SK-N-SH treated with all-trans-retinoic acid at 6 μM for 48 hours (cell line): Measurements from ENCODE around the gene ST3GAL3.

Experiments used
- ATAC-seq: fragments of 200-7000 bp; cut with Tn5 transposase; 3 replicates; pipeline ENCODE4 v1.9.1; 2020; ENCODE audit warnings: mild to moderate bottlenecking, moderate library complexity
- BACH2 ChIP-seq: fragments of 250-450 bp; sonication (Bioruptor Pico); IDR thresholded peaks from 2 replicates; pipeline ENCODE4 v1.9.0; 2021; ENCODE audit warnings: mild to moderate bottlenecking, borderline replicate concordance
- ESRRG ChIP-seq: fragments of 250-450 bp; sonication (Bioruptor Pico); IDR thresholded peaks from 2 replicates; pipeline ENCODE4 v1.6.1; 2021; ENCODE audit warnings: mild to moderate bottlenecking
- GLIS3 ChIP-seq: fragments of 250-450 bp; sonication (Bioruptor Pico); IDR thresholded peaks from 2 replicates; pipeline ENCODE4 v1.5.0; 2020; ENCODE audit warnings: mild to moderate bottlenecking, moderate library complexity
- ISL1 ChIP-seq: fragments of 250-450 bp; sonication (Bioruptor Pico); IDR thresholded peaks from 2 replicates; pipeline ENCODE4 v2.1.2; 2022; ENCODE audit warnings: mild to moderate bottlenecking, moderate library complexity
- OSR1 ChIP-seq: fragments of 250-450 bp; sonication (Bioruptor Pico); IDR thresholded peaks from 2 replicates; pipeline ENCODE4 v1.8.0; 2022; ENCODE audit warnings: moderate library complexity, mild to moderate bottlenecking, inconsistent platforms
- PPARA ChIP-seq: fragments of 250-450 bp; sonication (Bioruptor Pico); IDR thresholded peaks from 2 replicates; pipeline ENCODE4 v1.5.0; 2020; ENCODE audit warnings: mild to moderate bottlenecking, borderline replicate concordance
- RARB ChIP-seq: fragments of 250-450 bp; sonication (Bioruptor Pico); IDR thresholded peaks from 2 replicates; pipeline ENCODE4 v1.8.0; 2021; ENCODE audit warnings: mild to moderate bottlenecking, moderate library complexity
- SNAI2 ChIP-seq: fragments of 250-450 bp; sonication (Bioruptor Pico); IDR thresholded peaks from 2 replicates; pipeline ENCODE4 v1.5.0; 2020; ENCODE audit warnings: mild to moderate bottlenecking, moderate library complexity
- TCF4 ChIP-seq: fragments of 250-450 bp; sonication (Bioruptor Pico); IDR thresholded peaks from 2 replicates; pipeline ENCODE4 v1.8.0; 2021; ENCODE audit warnings: mild to moderate bottlenecking, moderate library complexity, borderline replicate concordance
- TOX ChIP-seq: fragments of 250-450 bp; sonication (Bioruptor Pico); IDR thresholded peaks from 2 replicates; pipeline ENCODE4 v1.8.0; 2021; ENCODE audit warnings: mild to moderate bottlenecking, moderate library complexity, borderline replicate concordance
- ZFP3 ChIP-seq: fragments of 250-450 bp; sonication (Bioruptor Pico); IDR thresholded peaks from 2 replicates; pipeline ENCODE4 v1.5.0; 2020; ENCODE audit warnings: mild to moderate bottlenecking, moderate library complexity
- ZFP30 ChIP-seq: fragments of 450-650 bp; formaldehyde crosslinking; IDR thresholded peaks from 2 replicates; pipeline ENCODE4 v1.5.0; 2022; ENCODE audit warnings: mild to moderate bottlenecking, moderate library complexity
- ZNF565 ChIP-seq: fragments of 450-650 bp; formaldehyde crosslinking; conservative IDR thresholded peaks from 2 replicates; pipeline ENCODE4 v1.5.0; 2020; ENCODE audit warnings: low read depth, mild to moderate bottlenecking, moderate library complexity
- ZNF70 ChIP-seq: fragments of 450-650 bp; formaldehyde crosslinking; IDR thresholded peaks from 2 replicates; pipeline ENCODE4 v1.5.0; 2020; ENCODE audit warnings: mild to moderate bottlenecking, moderate library complexity
- ZNF8 ChIP-seq: fragments of 450-650 bp; formaldehyde crosslinking; IDR thresholded peaks from 2 replicates; pipeline ENCODE4 v1.5.0; 2020; ENCODE audit warnings: mild to moderate bottlenecking, moderate library complexity
- TF ChIP-seq, protein P1 (sequence below): fragments of 250-450 bp; sonication (Bioruptor Pico); IDR thresholded peaks from 2 replicates; pipeline ENCODE4 v1.8.0; 2021; ENCODE audit warnings: low read depth, mild to moderate bottlenecking, moderate library complexity, borderline replicate concordance
- TF ChIP-seq, protein P2 (sequence below): fragments of 250-450 bp; sonication (Bioruptor Pico); IDR thresholded peaks from 2 replicates; pipeline ENCODE4 v1.8.0; 2020; ENCODE audit warnings: mild to moderate bottlenecking, moderate library complexity, borderline replicate concordance
- TF ChIP-seq, protein P3 (sequence below): fragments of 250-450 bp; sonication (Bioruptor Pico); IDR thresholded peaks from 2 replicates; pipeline ENCODE4 v1.5.0; 2020; ENCODE audit warnings: mild to moderate bottlenecking, moderate library complexity
- TF ChIP-seq, protein P4 (sequence below): fragments of 250-450 bp; sonication (Bioruptor Pico); IDR thresholded peaks from 2 replicates; pipeline ENCODE4 v1.5.1; 2020; ENCODE audit warnings: low read depth, mild to moderate bottlenecking, moderate library complexity

The ST3GAL3 gene

DNA sequence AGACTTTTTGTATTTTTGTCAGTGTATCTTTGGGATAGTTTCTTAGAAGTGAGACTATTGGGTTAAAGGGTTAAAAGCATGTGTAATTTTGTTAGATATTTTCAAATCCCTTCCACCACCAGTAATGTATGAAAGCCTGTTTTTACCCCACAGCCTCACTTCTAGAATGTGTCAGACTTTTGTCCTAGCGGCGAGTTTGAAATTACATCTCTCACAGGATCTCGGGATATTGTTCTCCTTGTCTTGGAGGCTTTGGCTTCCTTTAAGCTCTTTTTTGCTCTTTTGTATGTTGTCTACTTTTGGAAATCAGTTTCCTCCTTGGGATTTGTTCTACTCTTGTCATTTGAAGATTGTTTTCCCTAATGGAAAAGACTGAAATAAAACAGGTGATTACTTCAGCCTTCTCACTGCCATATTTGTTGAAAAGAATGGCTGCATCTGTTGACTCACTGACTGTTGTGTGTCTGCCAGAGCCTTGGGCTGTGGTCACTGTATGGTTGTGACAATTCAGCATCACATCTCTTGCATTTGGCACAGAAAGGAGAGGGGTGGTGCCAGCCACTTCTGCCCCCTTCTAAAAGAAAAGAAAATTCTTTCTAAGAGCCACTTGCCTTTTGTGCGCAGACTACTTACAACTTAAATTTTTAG is 22.6 kb downstream of the ST3GAL3 start:
- ATAC-seq: no peak
- TF ChIP-seq, protein P1, sequence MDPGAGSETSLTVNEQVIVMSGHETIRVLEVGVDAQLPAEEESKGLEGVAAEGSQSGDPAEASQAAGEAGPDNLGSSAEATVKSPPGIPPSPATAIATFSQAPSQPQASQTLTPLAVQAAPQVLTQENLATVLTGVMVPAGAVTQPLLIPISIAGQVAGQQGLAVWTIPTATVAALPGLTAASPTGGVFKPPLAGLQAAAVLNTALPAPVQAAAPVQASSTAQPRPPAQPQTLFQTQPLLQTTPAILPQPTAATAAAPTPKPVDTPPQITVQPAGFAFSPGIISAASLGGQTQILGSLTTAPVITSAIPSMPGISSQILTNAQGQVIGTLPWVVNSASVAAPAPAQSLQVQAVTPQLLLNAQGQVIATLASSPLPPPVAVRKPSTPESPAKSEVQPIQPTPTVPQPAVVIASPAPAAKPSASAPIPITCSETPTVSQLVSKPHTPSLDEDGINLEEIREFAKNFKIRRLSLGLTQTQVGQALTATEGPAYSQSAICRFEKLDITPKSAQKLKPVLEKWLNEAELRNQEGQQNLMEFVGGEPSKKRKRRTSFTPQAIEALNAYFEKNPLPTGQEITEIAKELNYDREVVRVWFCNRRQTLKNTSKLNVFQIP (CRISPR knock-in tag): no peak
- TF ChIP-seq ZNF8 (no peak), ZFP30 (no peak), ZFP3 (no peak), ESRRG (CRISPR knock-in tag) (no peak)

DNA sequence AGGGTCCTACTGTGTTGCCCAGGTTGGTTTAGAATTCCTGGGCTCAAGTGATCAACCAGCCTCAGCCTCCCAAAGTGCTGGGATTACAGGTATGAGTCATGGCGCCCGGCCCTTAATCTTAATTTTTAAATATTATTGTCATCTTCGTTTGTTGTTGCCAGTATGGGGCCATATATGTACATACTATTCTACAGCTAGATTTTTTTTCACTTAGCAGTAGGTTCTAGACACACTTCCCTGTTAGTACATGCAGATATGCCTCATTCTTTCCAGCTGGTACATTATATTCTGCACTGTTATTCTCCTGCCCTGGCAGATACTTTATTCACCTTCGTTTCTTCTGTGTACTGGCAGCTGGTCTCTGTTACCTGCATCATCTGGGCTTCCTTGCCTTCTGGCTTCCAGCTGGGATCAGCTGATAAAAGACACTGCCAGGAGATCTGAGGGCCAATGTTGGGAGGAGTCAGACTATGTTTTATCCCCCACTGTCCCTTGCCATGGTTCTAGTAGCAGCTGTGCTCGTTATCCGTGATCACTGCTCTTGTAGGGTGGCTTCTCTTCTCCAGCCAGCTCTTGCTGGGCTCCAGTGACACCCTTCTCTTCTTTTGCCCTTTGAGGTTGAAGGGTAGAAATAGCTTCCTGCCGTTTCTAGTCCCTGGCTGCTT is 24.7 kb downstream of the ST3GAL3 start:
- no peak for ATAC-seq
- no peak for TF ChIP-seq BACH2 (CRISPR knock-in tag)
- no peak for TF ChIP-seq OSR1 (CRISPR knock-in tag)
- no peak for TF ChIP-seq GLIS3 (CRISPR knock-in tag)
- TF ChIP-seq, protein P2, sequence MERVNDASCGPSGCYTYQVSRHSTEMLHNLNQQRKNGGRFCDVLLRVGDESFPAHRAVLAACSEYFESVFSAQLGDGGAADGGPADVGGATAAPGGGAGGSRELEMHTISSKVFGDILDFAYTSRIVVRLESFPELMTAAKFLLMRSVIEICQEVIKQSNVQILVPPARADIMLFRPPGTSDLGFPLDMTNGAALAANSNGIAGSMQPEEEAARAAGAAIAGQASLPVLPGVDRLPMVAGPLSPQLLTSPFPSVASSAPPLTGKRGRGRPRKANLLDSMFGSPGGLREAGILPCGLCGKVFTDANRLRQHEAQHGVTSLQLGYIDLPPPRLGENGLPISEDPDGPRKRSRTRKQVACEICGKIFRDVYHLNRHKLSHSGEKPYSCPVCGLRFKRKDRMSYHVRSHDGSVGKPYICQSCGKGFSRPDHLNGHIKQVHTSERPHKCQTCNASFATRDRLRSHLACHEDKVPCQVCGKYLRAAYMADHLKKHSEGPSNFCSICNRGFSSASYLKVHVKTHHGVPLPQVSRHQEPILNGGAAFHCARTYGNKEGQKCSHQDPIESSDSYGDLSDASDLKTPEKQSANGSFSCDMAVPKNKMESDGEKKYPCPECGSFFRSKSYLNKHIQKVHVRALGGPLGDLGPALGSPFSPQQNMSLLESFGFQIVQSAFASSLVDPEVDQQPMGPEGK: no peak
- no peak for TF ChIP-seq ZFP3
- TF ChIP-seq ZFP30: no peak

DNA sequence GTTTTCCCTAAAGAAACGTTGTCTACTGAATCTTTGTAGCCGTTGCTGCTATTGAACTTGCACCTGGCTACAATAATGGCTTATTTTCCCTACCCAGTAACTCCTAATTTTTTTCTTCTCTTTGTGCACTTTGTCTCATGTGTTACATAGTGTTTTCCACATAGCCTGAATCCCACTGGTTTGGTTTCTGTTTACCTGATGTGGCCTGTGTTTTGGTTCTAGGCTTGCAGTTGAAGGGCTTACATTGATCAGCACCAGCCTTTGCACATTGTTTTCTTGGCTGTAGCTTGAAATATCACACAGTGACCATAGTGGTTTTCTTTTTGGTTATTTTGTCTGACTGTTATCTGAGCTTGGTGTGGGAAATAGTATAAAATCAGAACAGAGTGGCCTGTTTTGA is 29.5 kb downstream of the ST3GAL3 start:
- ATAC-seq: no peak
- TF ChIP-seq TOX (CRISPR knock-in tag): no peak
- TF ChIP-seq ZNF8: no peak
- TF ChIP-seq TCF4: no peak
- TF ChIP-seq PPARA (CRISPR knock-in tag): no peak
- TF ChIP-seq RARB (CRISPR knock-in tag): no peak
- no peak for TF ChIP-seq ZNF70 (CRISPR knock-in tag)
- no peak for TF ChIP-seq ZFP3
- TF ChIP-seq SNAI2 (CRISPR knock-in tag): no peak
- TF ChIP-seq, protein P1 (CRISPR knock-in tag): no peak
- no peak for TF ChIP-seq ISL1 (CRISPR knock-in tag)
- TF ChIP-seq ZNF565 (CRISPR knock-in tag): no peak
- no peak for TF ChIP-seq ESRRG (CRISPR knock-in tag)
- TF ChIP-seq, protein P2: no peak
- TF ChIP-seq, protein P3, sequence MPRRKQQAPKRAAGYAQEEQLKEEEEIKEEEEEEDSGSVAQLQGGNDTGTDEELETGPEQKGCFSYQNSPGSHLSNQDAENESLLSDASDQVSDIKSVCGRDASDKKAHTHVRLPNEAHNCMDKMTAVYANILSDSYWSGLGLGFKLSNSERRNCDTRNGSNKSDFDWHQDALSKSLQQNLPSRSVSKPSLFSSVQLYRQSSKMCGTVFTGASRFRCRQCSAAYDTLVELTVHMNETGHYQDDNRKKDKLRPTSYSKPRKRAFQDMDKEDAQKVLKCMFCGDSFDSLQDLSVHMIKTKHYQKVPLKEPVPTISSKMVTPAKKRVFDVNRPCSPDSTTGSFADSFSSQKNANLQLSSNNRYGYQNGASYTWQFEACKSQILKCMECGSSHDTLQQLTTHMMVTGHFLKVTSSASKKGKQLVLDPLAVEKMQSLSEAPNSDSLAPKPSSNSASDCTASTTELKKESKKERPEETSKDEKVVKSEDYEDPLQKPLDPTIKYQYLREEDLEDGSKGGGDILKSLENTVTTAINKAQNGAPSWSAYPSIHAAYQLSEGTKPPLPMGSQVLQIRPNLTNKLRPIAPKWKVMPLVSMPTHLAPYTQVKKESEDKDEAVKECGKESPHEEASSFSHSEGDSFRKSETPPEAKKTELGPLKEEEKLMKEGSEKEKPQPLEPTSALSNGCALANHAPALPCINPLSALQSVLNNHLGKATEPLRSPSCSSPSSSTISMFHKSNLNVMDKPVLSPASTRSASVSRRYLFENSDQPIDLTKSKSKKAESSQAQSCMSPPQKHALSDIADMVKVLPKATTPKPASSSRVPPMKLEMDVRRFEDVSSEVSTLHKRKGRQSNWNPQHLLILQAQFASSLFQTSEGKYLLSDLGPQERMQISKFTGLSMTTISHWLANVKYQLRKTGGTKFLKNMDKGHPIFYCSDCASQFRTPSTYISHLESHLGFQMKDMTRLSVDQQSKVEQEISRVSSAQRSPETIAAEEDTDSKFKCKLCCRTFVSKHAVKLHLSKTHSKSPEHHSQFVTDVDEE (CRISPR knock-in tag): no peak
- TF ChIP-seq, all 23 proteins: peak for 0

DNA sequence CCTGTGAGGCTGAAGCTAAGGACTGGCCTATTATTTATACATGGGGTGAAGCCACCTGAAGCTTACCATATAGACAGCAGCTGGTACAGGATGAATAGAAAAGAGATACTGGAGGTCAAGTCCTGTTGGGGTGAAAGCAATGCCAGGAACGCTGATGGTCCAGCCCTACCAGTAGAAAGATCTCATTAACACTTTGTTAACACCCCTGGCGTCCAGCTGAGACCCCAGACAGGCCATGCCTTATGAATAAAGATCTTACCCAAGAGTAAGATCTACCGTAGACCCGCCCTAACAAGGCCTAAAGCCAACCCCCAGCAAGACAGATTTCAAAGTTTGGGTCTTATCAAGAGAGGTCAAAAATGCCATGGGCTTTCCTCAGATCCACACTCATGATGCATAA is 34.7 kb downstream of the ST3GAL3 start:
- TF ChIP-seq, protein P4, sequence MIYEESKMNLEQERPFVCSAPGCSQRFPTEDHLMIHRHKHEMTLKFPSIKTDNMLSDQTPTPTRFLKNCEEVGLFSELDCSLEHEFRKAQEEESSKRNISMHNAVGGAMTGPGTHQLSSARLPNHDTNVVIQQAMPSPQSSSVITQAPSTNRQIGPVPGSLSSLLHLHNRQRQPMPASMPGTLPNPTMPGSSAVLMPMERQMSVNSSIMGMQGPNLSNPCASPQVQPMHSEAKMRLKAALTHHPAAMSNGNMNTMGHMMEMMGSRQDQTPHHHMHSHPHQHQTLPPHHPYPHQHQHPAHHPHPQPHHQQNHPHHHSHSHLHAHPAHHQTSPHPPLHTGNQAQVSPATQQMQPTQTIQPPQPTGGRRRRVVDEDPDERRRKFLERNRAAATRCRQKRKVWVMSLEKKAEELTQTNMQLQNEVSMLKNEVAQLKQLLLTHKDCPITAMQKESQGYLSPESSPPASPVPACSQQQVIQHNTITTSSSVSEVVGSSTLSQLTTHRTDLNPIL (CRISPR knock-in tag): no peak
- TF ChIP-seq SNAI2 (CRISPR knock-in tag): no peak
- no peak for TF ChIP-seq RARB (CRISPR knock-in tag)
- TF ChIP-seq TCF4: no peak
- TF ChIP-seq ZNF8: no peak
- TF ChIP-seq ZFP3: no peak
- TF ChIP-seq, protein P2: no peak
- no peak for ATAC-seq
